Fibroblast of skin of right biceps (primary cell): Measurements from ENCODE around the gene MAPK4.

ENCODE experiments used
- DNase-seq: peaks from one replicate; pipeline ENCODE4 v3.0.0-alpha.2; 2013

Gene MAPK4

GRCh38 chr18:50654658-50655550 lies 95.0 kb downstream of the MAPK4 start:
- no peak for DNase-seq

DNA sequence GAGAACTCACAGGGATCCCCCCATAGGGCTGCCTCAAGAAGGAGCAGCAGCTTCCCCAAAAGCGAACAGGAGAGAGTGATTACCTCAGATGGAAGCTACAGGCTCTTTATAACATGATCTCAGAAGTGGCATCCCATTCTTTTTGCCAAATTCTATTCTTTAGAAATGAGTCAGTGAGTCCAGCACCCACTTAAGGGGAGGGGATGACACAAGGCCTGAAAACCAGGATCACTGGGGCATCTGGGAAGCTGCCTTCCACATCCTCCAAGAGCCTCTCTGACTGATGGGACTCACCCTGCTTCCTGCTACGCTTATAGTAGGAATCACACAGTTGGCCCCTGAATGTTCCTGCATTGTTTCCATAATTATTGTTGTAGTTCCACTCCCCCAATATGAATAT lies 96.5 kb downstream of the MAPK4 start:
- no peak for DNase-seq

GRCh38 chr18:50656841-50657470 lies 97.1 kb downstream of the MAPK4 start:
- no peak for DNase-seq

DNA sequence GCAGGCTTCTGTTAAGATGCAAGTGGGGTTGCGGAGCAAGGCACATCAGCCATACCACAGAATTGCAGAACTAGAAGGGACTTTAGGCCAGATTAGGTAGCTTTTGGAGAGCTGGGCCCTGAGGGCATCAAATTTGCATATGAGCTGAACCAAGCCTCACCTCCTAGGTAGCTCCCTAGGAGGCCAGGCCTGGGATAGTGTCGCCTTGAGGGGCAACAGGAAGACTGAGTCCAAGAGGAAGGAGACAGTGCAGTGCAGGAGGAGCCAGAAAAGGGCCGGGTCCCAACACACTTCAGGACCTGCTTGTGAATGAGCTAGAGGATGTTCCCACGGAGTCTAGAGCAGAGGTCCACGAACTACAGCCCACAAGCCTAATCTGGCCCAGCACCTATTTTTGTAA lies 98.7 kb downstream of the MAPK4 start:
- DNase-seq: no peak

DNA sequence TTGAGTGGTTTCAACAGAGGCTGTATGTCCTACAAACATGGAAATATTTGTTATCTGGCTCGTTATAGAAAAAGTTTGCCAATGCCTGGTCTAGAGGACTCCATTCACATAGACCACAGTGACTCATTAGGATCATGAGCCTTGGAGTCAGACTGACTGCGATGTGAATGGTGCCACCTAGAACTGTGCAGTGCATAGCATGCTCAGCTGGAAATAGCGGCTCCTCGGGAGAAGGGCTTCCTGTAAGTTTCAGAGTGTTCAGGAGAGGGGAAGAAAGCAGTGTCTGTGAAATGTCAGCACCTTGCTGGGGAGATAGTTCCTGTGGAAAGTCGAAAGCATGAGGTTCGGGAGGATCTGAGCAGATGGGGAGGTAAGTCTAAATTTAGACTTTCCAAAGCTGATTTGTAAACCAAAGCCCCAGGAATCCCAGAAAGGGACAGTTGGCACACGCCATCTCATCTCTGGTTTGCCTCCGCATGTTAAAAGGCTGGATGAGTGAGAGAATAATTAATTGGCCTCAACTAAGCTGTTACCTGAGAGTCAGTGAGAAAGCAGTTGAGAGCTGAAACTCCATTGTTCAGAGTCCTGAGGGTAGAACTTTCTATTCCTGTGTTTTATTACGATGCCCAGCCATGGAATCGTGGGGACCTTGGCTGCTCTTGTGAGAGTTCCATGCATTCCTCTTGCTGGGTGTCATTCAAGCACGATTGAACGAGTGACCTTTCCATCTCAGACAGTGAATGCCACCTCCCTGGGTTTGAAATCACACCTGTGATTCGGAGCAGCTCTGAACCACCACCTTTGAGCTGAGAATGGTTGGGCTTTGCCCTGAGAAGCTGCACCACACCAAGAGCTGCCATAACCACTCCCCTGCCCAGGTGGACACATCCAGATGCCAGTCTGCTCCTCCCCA lies 99.5 kb downstream of the MAPK4 start:
- DNase-seq: peak; percentile 33

DNA sequence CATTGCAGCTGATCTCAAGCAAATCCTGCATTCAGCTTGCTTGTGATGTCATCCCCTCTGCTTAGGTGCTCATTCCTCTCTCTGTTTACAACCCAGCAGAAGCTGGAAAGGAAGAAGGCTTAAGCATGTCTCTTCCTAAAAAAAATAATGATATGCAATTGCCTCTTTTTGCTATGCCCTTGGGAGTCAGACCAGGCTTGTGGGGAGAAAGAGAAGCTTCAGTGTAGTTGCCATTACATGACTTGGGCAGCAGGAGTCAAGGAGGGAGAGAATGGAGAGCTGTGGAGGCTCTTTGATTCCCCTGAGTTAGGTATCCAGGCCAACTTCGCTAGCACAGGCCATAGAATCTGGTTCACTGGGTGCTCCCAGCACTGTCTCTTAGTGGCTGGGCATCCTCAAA lies 101.1 kb downstream of the MAPK4 start:
- DNase-seq: no peak

GRCh38 chr18:50662177-50662576 lies 102.3 kb downstream of the MAPK4 start:
- no peak for DNase-seq

- no peak for DNase-seq
Measured at GRCh38 chr18:50662775-50663383, 103.0 kb downstream of the MAPK4 start.

DNA sequence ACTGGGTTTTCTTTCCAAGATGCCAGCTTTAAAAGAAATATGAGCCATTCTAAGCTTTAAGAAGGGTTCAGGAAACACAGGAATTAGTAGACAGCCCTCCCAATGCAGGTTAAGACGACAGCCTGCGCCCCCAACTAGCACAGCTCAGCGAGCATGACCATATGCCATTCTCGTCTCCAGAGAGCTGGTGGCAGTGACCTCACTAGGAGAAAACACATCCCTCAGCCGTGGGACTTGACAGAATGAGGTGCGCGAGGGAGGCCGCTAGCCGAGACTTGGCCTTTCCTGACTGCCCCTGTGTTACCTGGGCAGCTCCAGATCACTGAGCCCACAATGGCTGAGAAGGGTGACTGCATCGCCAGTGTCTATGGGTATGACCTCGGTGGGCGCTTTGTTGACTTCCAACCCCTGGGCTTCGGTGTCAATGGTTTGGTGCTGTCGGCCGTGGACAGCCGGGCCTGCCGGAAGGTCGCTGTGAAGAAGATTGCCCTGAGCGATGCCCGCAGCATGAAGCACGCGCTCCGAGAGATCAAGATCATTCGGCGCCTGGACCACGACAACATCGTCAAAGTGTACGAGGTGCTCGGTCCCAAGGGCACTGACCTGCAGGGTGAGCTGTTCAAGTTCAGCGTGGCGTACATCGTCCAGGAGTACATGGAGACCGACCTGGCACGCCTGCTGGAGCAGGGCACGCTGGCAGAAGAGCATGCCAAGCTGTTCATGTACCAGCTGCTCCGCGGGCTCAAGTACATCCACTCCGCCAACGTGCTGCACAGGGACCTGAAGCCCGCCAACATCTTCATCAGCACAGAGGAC lies 103.9 kb downstream of the MAPK4 start:
- no peak for DNase-seq

DNA sequence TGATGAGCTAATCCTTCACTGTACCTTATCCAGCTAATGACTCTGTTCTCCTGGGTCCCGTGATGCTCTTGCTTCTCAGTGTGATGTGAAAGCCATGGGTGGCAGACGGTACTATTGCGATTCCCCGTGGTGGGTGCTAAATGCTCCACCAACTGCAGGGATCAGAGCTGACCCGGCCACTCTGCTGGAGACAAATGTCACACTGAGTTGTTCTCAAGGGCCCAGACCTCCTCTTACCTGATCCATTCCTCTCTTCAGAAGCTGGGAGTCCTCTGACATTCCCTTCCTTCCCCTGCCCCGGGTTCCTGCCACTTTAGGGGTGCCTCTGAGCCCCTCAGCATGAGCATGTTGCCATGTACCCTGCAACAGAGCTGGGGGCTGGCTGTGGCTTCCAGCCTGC lies 105.1 kb downstream of the MAPK4 start:
- no peak for DNase-seq

DNA sequence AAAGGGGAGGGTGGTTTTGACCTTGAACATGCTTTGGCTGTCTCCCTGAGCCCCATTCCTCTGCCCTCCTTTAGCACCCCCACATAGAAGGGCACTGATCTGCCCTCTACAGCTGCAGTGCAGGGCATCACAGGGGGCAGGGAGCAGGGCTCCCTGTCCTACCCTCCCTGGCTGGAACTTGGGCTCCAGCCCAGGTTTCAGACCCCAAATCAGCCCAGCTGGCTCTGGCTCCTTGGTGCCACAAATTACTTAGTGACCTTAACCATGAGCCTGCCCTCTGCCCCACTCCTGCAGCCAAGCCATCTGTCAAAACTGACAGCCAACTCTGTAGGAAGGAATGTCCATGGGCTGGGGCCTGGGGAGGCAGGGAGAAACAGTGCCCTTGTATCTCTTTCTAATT lies 105.6 kb downstream of the MAPK4 start:
- no peak for DNase-seq

DNA sequence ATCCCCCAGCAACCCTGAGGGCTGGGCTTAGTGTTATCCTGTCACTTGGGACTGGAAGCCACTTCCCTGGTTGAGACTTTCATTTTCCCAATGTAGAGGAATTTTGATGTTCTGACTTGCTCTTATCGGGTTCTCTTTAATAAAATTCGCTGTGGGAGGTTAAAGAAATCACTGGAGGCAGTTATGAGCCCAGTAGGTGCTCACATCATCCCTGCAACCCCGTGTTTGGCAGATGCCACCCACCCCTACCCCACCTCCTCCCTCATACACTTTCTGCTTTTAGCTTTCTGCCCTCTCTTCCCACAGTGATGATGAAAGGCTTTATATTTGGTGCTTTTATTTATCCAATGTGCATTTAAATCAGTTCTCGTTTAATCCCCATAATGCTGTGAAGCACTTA lies 106.6 kb downstream of the MAPK4 start:
- no peak for DNase-seq

GRCh38 chr18:50671376-50671775 lies 111.5 kb downstream of the MAPK4 start:
- no peak for DNase-seq

- no peak for DNase-seq
Measured at GRCh38 chr18:50674307-50674980, 114.6 kb downstream of the MAPK4 start.

DNA sequence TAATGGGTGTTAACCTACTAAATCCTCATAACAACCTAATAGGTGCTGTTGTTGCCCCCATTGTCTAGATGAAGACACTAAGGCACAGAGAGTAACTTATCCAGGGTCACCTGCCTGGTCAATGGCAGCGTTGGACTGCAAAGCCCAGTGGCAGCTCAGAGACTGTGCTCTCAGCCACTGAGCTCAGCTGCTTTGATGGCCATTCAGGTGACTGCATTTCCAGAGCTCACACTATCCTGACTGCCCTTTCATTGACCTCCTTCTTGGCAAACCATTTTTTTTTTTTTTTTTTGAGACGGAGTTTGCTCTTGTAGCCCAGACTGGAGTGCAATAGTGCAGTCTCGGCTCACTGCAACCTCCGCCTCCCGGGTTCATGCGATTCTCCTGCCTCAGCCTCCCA lies 115.2 kb downstream of the MAPK4 start:
- no peak for DNase-seq

DNA sequence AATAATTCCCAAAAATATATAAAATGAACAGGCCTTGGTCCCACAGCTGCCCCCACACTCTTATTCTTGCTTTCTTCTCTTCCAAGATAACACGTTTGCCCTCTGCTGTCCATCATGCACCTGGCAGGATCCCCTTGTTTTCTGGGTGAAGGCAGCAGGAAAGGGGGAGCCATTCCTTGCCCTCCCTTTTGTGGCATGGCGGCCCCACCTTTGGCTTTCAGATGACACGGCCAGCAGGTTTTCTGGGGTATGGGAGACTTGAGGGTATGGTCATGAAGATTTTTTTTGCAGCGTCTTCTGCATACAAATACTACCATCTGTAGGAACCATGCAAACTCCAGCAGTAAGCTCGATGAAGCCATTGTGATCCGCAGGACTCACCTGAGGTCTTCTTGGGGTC lies 118.8 kb downstream of the MAPK4 start:
- DNase-seq: no peak

DNA sequence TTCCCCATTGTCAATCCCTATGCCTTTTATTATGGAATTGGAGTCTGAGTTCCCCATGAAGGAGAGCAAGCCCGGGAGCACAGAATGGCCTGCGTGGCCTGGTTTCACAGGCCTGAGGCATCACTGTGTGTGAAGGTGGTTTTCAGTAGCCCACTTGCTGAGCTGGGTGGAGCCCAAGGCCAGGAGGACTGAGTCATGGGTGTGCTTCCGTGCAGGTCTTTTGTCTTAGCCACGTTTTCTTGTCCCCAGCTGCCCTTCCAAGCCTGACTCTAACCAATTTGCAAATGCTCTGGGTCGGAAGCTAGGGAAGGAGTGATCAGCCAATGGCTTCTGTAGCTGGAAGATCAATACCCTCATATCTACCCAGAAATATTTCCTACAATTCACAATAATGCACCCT lies 119.2 kb downstream of the MAPK4 start:
- no peak for DNase-seq

DNA sequence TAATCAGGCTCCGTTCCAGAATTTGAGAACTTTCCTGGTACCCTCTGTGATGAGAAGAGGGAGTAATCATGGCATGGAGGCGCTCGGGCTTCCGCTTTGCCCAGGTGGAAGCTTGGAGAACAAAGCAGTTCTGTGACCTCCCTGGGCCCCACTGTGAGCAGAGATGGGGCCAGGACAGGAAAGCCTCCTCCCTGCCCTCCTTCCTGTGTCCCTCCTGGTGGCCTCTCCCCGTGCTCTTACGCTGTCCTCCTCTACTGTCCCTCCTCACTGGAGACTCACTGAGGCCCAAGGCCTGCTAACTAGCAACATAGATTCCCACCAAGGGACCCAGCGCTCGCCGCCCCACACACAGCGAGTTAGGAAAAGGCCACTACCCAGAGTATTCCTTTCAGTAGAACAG lies 119.8 kb downstream of the MAPK4 start:
- DNase-seq: no peak

- DNase-seq: no peak
Measured at GRCh38 chr18:50680966-50681365, 121.1 kb downstream of the MAPK4 start.

- DNase-seq: no peak
Measured at GRCh38 chr18:50682852-50683251, 123.0 kb downstream of the MAPK4 start.

GRCh38 chr18:50686409-50686808 lies 126.5 kb downstream of the MAPK4 start:
- no peak for DNase-seq

DNA sequence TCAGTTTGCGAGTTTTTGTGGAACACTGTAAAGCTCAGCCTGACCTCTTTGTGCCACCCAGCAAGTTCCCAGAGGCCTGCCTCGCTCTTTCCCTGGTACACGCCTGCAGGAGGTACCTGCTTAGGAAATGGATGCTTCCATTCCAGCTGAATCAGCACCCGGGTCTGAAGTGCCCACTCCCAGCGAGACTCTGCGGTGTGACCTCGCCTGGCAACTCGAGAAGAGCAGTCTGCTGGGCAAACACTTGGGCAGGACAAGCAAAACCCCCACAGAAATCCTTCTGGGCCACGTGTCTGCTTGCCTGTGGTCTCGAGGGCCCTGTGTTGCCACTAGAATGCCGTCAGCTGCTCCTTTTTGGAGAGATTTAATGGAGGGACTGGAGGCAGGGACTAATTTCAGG lies 127.6 kb downstream of the MAPK4 start:
- DNase-seq: no peak
